ENCODE data around the gene DNAI1.

Gene DNAI1

GRCh38 chr9:34563262-34563661 lies 104.7 kb downstream of the DNAI1 start:
- DNase-seq = no peak

GRCh38 chr9:34564617-34565016 lies 106.0 kb downstream of the DNAI1 start:
- no peak for DNase-seq

- no peak for DNase-seq
Measured at GRCh38 chr9:34565856-34566255, 107.3 kb downstream of the DNAI1 start.

GRCh38 chr9:34566322-34566721 lies 107.7 kb downstream of the DNAI1 start:
- DNase-seq = no peak

- no peak for DNase-seq
Measured at GRCh38 chr9:34566972-34567371, 108.4 kb downstream of the DNAI1 start.

GRCh38 chr9:34568133-34568532 lies 109.5 kb downstream of the DNAI1 start:
- DNase-seq = no peak

- DNase-seq = no peak
Measured at GRCh38 chr9:34568774-34569173, 110.2 kb downstream of the DNAI1 start.

- no peak for DNase-seq
Measured at GRCh38 chr9:34570376-34570775, 111.8 kb downstream of the DNAI1 start.

Measured in NCI-H1092 treated with DMSO at 0.1 percent for 48 hours (cell line).